Prostate gland (tissue), 2 donors: Measurements from ENCODE around the gene ZSCAN30. TPM values are rescaled to one million over a fixed set of nuclear protein-coding genes. Genes with fewer than 3 reads are reported as not detected.

Source experiments
- DNase-seq: peaks from one replicate; pipeline ENCODE4 v3.0.0-alpha.2; 2019; ENCODE audit warnings: low spot score
- H3K27ac ChIP-seq, 2 donors: fragments of 200-600 bp; sonication (generic); 2 replicates each; pipeline ENCODE4 v1.5.1; 2017 to 2019
- H3K27me3 ChIP-seq: fragments of 200-600 bp; sonication (generic); replicated peaks from 2 replicates; pipeline ENCODE4 v1.5.1; 2019; ENCODE audit not compliant: insufficient read depth
- H3K36me3 ChIP-seq, 2 donors: fragments of 200-600 bp; sonication (generic); 1 replicate in 1 of 2; 2 replicates in 1 of 2; pipeline versions ENCODE4 v1.5.1 to v1.8.1; 2017 to 2019
- H3K4me1 ChIP-seq: fragments of 200-600 bp; sonication (generic); replicated peaks from 2 replicates; pipeline ENCODE4 v1.5.1; 2019
- H3K4me3 ChIP-seq, 2 donors: fragments of 200-600 bp; sonication (generic); 2 replicates each; pipeline ENCODE4 v1.5.1; 2017 to 2019
- H3K9me3 ChIP-seq: fragments of 200-600 bp; sonication (generic); 2 replicates; pipeline ENCODE4 v1.5.1; 2017
- CTCF ChIP-seq, 4 experiments: fragments of 200-600 bp in 2 of 4; fragments of 450-650 bp in 2 of 4; sonication (generic) in 2 of 4; IDR thresholded peaks; 1 replicate in 3 of 4; 2 replicates in 1 of 4; pipeline ENCODE4 v1.5.1; 2016 to 2019; ENCODE audit warnings: antibody characterized with exemption in 4 of 4, mild to moderate bottlenecking in 2 of 4, moderate library complexity in 2 of 4
- POLR2A ChIP-seq: fragments of 450-650 bp; IDR thresholded peaks from one replicate; pipeline ENCODE4 v1.6.1; 2016; ENCODE audit warnings: antibody characterized with exemption, mild to moderate bottlenecking
- POLR2AphosphoS5 ChIP-seq: sonication (generic); formaldehyde crosslinking; IDR thresholded peaks from one replicate; pipeline ENCODE4 v1.6.1; 2017; ENCODE audit warnings: antibody characterized with exemption
- WGBS: methylation state at CpG from one replicate; pipeline ENCODE4 v1.1.5; 2018; 5-methylcytosine and 5-hydroxymethylcytosine counted together
- intact Hi-C: fragments of 100-400 bp; cut with DNase I; formaldehyde crosslinking; loops from one replicate; pipeline ENCODE4 v1.14.2; 2022
- total RNA-seq, 2 donors: library from RNA; depleted of rRNA; stranded (reverse); fragments of >200 nt; gene quantifications; one replicate each; pipeline ENCODE4 v1.1.0, GENCODE V29; 2016

ZSCAN30 gene
- total RNA-seq, 2 donors from 2014 or later = 18.3 to 21.3 TPM

GRCh38 chr18:35247412-35248249 lies 42.4 kb downstream of the ZSCAN30 start:
- H3K36me3 ChIP-seq = peaks cover 9% of the 10 kb centered on the region in 2 donors
- WGBS = 94% methylated on average over 14 of the region's 14 CpGs
- intact Hi-C loops = no loop called here
- no peak for DNase-seq
- H3K4me1 ChIP-seq = no peaks in the 10 kb centered on the region
- H3K4me3 ChIP-seq = no peak overlapping the region
- H3K9me3 ChIP-seq = no peaks in the 10 kb centered on the region
- TF ChIP-seq POLR2AphosphoS5 (no peak), CTCF (IDR thresholded peaks at IDR 0.05) (no peak), POLR2A (no peak)
- no peaks in the 10 kb centered on the region for H3K27me3 ChIP-seq
- no peak overlapping the region for H3K27ac ChIP-seq

GRCh38 chr18:35246831-35247230 lies 43.2 kb downstream of the ZSCAN30 start:
- Histone ChIP-seq H3K4me3 (no peak overlapping the region), H3K36me3 (peaks cover 9% of the 10 kb centered on the region in 2 donors), H3K9me3 (no peaks in the 10 kb centered on the region), H3K4me1 (no peaks in the 10 kb centered on the region), H3K27me3 (no peaks in the 10 kb centered on the region), H3K27ac (no peak overlapping the region)
- intact Hi-C loops = no loop called here
- TF ChIP-seq CTCF (IDR thresholded peaks at IDR 0.05) (no peak), POLR2A (no peak), POLR2AphosphoS5 (no peak)
- no peak for DNase-seq

GRCh38 chr18:35245719-35246317 lies 44.2 kb downstream of the ZSCAN30 start:
- intact Hi-C loops = no loop called here
- WGBS = 94% methylated on average over 4 of the region's 4 CpGs

GRCh38 chr18:35244671-35245070 lies 45.4 kb downstream of the ZSCAN30 start:
- no peak overlapping the region for H3K27ac ChIP-seq
- H3K27me3 ChIP-seq = no peaks in the 10 kb centered on the region
- no peaks in the 10 kb centered on the region for H3K9me3 ChIP-seq
- intact Hi-C loops = no loop called here
- H3K36me3 ChIP-seq = peaks cover 9% of the 10 kb centered on the region in 2 donors
- no peaks in the 10 kb centered on the region for H3K4me1 ChIP-seq
- H3K4me3 ChIP-seq = no peak overlapping the region
- TF ChIP-seq POLR2AphosphoS5 (no peak), POLR2A (no peak), CTCF (IDR thresholded peaks at IDR 0.05) (no peak)
- DNase-seq = no peak
- 94% methylated on average over 4 of the region's 4 CpGs for WGBS

More at GRCh38 chr18:35245719-35246317, 44.2 kb downstream of the ZSCAN30 start:
- Histone ChIP-seq H3K27ac (no peak overlapping the region), H3K4me3 (no peak overlapping the region), H3K27me3 (no peaks in the 10 kb centered on the region), H3K9me3 (no peaks in the 10 kb centered on the region), H3K36me3 (peaks cover 9% of the 10 kb centered on the region in 2 donors), H3K4me1 (no peaks in the 10 kb centered on the region)
- DNase-seq = no peak
- no peak for TF ChIP-seq CTCF (IDR thresholded peaks at IDR 0.05)
- TF ChIP-seq POLR2A = no peak
- TF ChIP-seq POLR2AphosphoS5 = no peak

GRCh38 chr18:35242426-35242825 lies 47.6 kb downstream of the ZSCAN30 start:
- no peak overlapping the region for H3K4me3 ChIP-seq
- TF ChIP-seq POLR2AphosphoS5 = no peak
- TF ChIP-seq POLR2A = no peak
- TF ChIP-seq CTCF (IDR thresholded peaks at IDR 0.05) = no peak
- no peak overlapping the region for H3K27ac ChIP-seq
- no peak for DNase-seq
- 81% methylated on average over 6 of the region's 6 CpGs for WGBS
- H3K9me3 ChIP-seq = no peaks in the 10 kb centered on the region
- intact Hi-C loops = no loop called here
- H3K27me3 ChIP-seq = no peaks in the 10 kb centered on the region
- peaks cover 9% of the 10 kb centered on the region in 2 donors for H3K36me3 ChIP-seq
- H3K4me1 ChIP-seq = no peaks in the 10 kb centered on the region
